Measurements from ENCODE around the gene EVL.
"Not testable (repeated sequence)": the region's sequence is repeated elsewhere in the genome, so short reads cannot be mapped to it uniquely, and the experiment has no call there.

EVL gene

DNA sequence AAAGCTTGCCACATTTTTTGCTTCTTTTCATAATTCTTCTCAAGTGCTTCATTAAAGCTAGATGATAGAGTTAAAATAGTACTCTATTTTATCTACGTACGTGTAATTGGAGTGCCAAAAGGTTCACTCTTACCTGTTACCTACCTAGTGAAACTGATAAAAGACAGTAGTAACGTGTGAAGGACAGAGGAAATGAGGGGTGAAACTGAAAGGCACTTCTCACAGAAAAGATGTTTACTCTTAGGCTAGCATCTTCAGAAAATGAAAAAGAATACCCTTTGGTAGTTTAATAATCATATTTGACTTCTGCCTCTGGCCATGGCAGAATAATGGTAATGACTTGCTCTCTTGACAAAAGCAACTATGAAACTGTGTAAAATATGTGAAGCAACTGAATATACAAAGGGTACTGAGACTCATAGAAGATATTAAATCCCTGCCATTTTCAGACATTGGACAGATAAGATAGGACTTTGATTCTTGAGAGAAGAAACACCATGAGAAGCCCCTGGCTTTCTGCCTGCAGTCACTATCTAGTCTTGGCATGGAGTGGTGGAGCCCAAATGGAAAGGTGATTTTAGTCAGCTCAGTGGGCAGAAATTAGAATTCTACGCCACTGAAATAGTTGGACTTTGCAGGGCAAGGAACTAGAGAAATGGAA is 6.3 kb upstream of the EVL start:
- Histone ChIP-seq H3K27ac (ENCODE audit: low read length) (no peak overlapping the region), H3K9ac (ENCODE audit: low read length) (no peak overlapping the region), H3K36me3 (ENCODE audit: control insufficient read depth, low read depth, low read length) (no peaks in the 10 kb centered on the region), H3K9me3 (ENCODE audit: control insufficient read depth, low read depth, low read length) (no peaks in the 10 kb centered on the region), H3K4me1 (ENCODE audit: control insufficient read depth, low read depth, low read length) (no peaks in the 10 kb centered on the region), H3K4me3 (ENCODE audit: low read length) (no peak overlapping the region), H3K27me3 (ENCODE audit: control insufficient read depth, insufficient read depth, low read length) (no peaks in the 10 kb centered on the region)

DNA sequence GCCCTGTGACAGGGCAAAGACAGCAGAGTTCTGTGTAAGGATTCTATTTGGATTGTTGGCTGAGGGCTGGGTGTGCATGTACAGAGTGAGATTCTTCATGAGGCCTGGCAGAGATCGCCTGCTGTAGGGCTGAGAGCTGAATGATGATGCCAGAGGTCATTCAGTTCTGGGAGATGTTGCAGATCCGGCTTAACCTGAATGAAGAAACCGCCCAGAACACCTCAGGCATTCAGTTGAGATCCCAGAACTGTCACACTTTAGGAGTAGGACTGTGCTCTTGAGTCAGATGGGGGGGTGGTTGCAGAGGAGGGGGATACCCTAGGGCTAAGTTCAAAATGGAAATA is 5.8 kb upstream of the EVL start:
- Histone ChIP-seq H3K27me3 (ENCODE audit: control insufficient read depth, insufficient read depth, low read length) (no peaks in the 10 kb centered on the region), H3K4me1 (ENCODE audit: control insufficient read depth, low read depth, low read length) (no peaks in the 10 kb centered on the region), H3K4me3 (ENCODE audit: low read length) (no peak overlapping the region), H3K9ac (ENCODE audit: low read length) (no peak overlapping the region), H3K9me3 (ENCODE audit: control insufficient read depth, low read depth, low read length) (no peaks in the 10 kb centered on the region), H3K36me3 (ENCODE audit: control insufficient read depth, low read depth, low read length) (no peaks in the 10 kb centered on the region), H3K27ac (ENCODE audit: low read length) (no peak overlapping the region)

DNA sequence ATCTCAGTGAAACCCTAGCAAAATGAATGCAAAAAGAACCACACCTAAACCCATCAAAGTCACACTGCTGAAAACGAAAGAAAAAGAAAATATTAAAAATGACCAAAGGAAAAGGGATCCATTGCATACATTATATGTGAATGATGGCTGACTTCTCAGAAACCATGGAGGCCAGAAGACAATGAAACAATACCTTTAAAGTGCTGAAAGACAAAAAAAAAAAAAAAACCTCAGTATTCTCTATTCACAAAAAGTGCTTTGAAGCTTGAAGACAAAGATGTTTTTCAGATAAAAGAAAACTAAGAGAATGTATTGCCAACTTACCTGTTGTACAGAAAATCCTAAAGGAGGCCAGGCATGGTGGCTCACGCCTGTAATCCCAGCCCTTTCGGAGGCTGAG is 4.5 kb upstream of the EVL start:
- no peak overlapping the region for H3K9ac ChIP-seq (ENCODE audit: low read length)
- no peaks in the 10 kb centered on the region for H3K9me3 ChIP-seq (ENCODE audit: control insufficient read depth, low read depth, low read length)
- H3K4me3 ChIP-seq (ENCODE audit: low read length), result no peak overlapping the region
- H3K36me3 ChIP-seq (ENCODE audit: control insufficient read depth, low read depth, low read length), result no peaks in the 10 kb centered on the region
- no peaks in the 10 kb centered on the region for H3K27me3 ChIP-seq (ENCODE audit: control insufficient read depth, insufficient read depth, low read length)
- H3K27ac ChIP-seq (ENCODE audit: low read length), result no peak overlapping the region
- H3K4me1 ChIP-seq (ENCODE audit: control insufficient read depth, low read depth, low read length), result no peaks in the 10 kb centered on the region

DNA sequence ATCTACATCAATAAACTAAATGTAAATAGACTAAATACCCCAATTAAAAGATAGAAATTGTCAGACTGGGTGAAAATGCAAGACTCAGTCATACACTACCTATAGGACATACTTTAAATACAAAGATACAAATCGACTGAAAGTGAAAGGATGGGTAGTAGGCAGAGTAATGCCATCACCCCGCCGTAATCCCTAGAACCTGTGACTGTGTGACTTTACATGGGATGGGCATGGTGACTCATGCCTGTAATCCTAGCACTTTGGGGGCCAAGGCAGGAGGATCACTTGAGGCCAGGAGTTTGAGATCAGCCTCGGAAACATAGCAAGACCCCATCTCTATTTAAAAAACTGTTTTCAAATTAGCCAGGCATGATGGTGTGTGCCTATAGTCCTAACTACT is 2.6 kb upstream of the EVL start:
- H3K27me3 ChIP-seq (ENCODE audit: control insufficient read depth, insufficient read depth, low read length), result no peaks in the 10 kb centered on the region
- peaks cover 4% of the 10 kb centered on the region for H3K4me1 ChIP-seq (ENCODE audit: control insufficient read depth, low read depth, low read length)
- no peak overlapping the region for H3K9ac ChIP-seq (ENCODE audit: low read length)
- no peak overlapping the region for H3K4me3 ChIP-seq (ENCODE audit: low read length)
- H3K36me3 ChIP-seq (ENCODE audit: control insufficient read depth, low read depth, low read length), result no peaks in the 10 kb centered on the region
- H3K9me3 ChIP-seq (ENCODE audit: control insufficient read depth, low read depth, low read length), result no peaks in the 10 kb centered on the region
- no peak overlapping the region for H3K27ac ChIP-seq (ENCODE audit: low read length)

DNA sequence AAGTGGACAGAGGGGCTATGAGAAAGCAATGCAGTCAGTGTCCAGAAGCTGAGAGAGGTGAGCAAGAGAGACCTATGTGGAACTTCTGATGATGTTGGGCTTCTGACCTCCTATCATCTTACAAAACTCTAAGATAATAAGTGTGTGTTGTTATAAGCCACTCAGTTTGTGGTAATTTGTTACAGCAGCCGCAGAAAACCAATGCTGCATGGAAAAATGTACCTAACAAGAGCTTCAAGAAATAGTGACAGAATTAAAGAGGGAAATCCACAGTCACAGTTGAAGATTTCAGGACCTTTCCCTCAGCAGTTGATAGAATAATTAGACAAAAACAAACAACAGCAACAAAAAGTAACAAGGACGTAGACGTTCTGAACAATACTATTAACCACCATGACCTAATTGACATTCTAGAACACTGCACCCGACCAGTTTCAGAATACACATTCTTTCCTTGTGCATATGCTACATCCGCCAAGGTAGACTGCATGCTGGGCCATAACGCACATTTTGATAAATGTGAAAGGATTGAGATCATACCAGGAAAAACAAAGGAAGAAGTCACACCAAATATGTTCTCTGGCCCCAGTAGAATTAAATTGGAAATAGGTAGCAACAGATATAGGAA is 1.8 kb upstream of the EVL start:
- H3K4me1 ChIP-seq (ENCODE audit: control insufficient read depth, low read depth, low read length), result peaks cover 4% of the 10 kb centered on the region
- no peaks in the 10 kb centered on the region for H3K36me3 ChIP-seq (ENCODE audit: control insufficient read depth, low read depth, low read length)
- no peak overlapping the region for H3K9ac ChIP-seq (ENCODE audit: low read length)
- no peak overlapping the region for H3K27ac ChIP-seq (ENCODE audit: low read length)
- H3K27me3 ChIP-seq (ENCODE audit: control insufficient read depth, insufficient read depth, low read length), result no peaks in the 10 kb centered on the region
- H3K9me3 ChIP-seq (ENCODE audit: control insufficient read depth, low read depth, low read length), result no peaks in the 10 kb centered on the region
- H3K4me3 ChIP-seq (ENCODE audit: low read length), result no peak overlapping the region

DNA sequence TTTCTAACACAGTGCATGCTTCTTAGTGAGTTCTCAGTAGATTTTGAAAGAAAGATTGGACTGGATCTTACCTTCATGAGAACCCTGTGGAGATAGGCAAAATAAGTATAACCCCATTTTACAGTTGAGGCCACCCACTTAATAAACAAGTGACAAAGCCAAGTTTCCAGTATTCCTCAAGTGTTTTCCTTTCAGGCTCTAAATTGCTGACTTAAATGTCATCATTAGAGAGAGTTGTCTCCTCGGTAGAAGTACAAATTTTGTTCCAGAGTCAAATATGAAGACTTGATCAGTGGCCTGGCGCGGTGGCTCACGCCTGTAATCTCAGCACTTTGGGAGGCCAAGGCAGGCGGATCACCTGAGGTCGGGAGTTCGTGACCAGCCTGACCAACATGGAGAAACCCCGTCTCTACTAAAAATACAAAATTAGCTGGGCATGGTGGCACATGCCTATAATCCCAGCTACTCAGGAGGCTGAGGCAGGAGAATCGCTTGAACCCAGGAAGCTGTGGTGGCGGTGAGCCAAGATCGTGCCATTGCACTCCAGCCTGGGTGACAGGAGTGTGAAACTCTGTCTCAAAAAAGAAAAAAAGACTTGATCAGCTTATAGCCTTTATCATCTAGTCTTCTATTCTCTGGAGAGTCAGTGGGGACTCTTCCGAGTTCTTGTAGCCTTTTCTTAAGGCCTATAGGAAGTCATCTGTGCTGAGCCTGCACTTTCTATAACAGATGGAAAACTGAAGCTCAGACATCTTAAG is 708 bp upstream of the EVL start:
- not testable (repeated sequence) for H3K27me3 ChIP-seq (ENCODE audit: control insufficient read depth, insufficient read depth, low read length); H3K36me3 ChIP-seq (ENCODE audit: control insufficient read depth, low read depth, low read length); H3K4me3 ChIP-seq (ENCODE audit: low read length); H3K27ac ChIP-seq (ENCODE audit: low read length); H3K9ac ChIP-seq (ENCODE audit: low read length); H3K9me3 ChIP-seq (ENCODE audit: control insufficient read depth, low read depth, low read length); H3K4me1 ChIP-seq (ENCODE audit: control insufficient read depth, low read depth, low read length)

DNA sequence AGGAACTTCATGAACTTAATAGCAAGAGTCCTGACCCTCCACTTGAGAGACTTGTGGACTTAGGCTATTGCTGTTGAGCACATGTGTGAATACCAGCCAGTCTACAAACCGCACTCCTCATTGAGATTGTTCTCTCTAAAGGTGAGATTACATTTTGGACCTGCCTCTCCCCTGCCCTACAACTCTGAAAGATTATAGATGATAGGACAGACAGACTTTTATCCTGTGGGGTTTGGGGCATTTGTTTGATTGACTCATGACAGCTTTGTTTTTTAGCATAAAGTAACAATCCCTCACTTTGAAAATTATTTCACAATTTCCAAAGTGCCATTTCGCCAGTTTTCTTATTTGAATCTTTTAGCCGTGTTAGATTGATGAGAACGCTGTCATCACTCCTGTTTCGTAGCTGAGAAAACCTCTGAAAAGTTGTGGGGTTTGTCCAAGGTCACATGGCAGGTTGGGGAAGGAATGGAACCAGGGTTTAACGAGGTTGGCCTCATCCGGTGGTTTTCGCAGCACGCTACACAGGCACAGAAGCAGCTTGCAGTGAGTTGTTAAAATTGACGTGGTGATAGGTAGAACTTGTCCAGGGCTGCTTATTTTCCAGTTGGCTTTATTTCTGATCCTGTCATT is 836 bp downstream of the EVL start:
- Histone ChIP-seq H3K27ac (ENCODE audit: low read length) (no peak overlapping the region), H3K9me3 (ENCODE audit: control insufficient read depth, low read depth, low read length) (no peaks in the 10 kb centered on the region), H3K4me3 (ENCODE audit: low read length) (no peak overlapping the region), H3K27me3 (ENCODE audit: control insufficient read depth, insufficient read depth, low read length) (no peaks in the 10 kb centered on the region), H3K9ac (ENCODE audit: low read length) (no peak overlapping the region), H3K36me3 (ENCODE audit: control insufficient read depth, low read depth, low read length) (no peaks in the 10 kb centered on the region), H3K4me1 (ENCODE audit: control insufficient read depth, low read depth, low read length) (peaks cover 4% of the 10 kb centered on the region)

DNA sequence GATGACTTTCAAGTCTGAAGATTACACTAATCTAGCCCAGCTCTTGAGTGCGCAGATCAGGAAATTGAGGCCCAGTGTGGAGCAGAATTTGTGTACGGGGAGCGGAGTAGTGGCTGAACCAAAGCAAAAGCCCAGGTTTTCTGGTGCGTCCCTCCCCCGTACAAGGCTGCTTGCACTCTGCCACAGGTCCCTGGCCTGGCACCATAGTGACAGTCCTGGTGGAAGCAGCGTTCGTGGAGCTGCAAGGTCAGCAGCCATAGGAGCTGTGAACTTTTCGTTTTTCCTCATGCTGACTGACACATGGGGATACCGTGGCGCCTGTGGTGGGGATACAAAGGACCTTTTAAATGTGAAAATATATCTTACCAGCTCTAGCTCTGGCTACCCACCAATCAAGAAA is 1.7 kb downstream of the EVL start:
- Histone ChIP-seq H3K27me3 (ENCODE audit: control insufficient read depth, insufficient read depth, low read length) (no peaks in the 10 kb centered on the region), H3K4me1 (ENCODE audit: control insufficient read depth, low read depth, low read length) (peaks cover 4% of the 10 kb centered on the region), H3K4me3 (ENCODE audit: low read length) (no peak overlapping the region), H3K9ac (ENCODE audit: low read length) (no peak overlapping the region), H3K36me3 (ENCODE audit: control insufficient read depth, low read depth, low read length) (no peaks in the 10 kb centered on the region), H3K9me3 (ENCODE audit: control insufficient read depth, low read depth, low read length) (no peaks in the 10 kb centered on the region), H3K27ac (ENCODE audit: low read length) (no peak overlapping the region)

DNA sequence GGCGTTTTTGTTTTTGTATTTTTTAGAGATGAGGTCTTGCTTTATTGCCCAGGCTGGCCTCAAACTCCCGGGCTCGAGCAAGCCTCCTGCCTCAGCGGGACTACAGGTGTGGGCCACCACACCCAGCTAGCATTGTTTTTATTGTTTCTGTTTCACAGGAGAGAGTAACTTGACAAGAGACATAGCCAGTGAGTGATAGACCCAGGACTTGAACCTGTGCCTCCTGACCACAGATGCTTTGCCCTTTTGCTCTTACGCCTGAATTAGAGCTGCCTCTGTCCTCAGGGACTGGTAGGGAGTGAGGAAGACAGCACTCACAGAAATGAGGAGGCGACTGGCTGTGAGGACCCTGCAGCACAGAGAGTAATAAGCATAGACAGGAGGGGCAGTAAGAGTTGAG is 2.3 kb downstream of the EVL start:
- Histone ChIP-seq H3K4me3 (ENCODE audit: low read length) (no peak overlapping the region), H3K4me1 (ENCODE audit: control insufficient read depth, low read depth, low read length) (peaks cover 4% of the 10 kb centered on the region), H3K36me3 (ENCODE audit: control insufficient read depth, low read depth, low read length) (no peaks in the 10 kb centered on the region), H3K27me3 (ENCODE audit: control insufficient read depth, insufficient read depth, low read length) (no peaks in the 10 kb centered on the region), H3K27ac (ENCODE audit: low read length) (no peak overlapping the region), H3K9ac (ENCODE audit: low read length) (no peak overlapping the region), H3K9me3 (ENCODE audit: control insufficient read depth, low read depth, low read length) (no peaks in the 10 kb centered on the region)

DNA sequence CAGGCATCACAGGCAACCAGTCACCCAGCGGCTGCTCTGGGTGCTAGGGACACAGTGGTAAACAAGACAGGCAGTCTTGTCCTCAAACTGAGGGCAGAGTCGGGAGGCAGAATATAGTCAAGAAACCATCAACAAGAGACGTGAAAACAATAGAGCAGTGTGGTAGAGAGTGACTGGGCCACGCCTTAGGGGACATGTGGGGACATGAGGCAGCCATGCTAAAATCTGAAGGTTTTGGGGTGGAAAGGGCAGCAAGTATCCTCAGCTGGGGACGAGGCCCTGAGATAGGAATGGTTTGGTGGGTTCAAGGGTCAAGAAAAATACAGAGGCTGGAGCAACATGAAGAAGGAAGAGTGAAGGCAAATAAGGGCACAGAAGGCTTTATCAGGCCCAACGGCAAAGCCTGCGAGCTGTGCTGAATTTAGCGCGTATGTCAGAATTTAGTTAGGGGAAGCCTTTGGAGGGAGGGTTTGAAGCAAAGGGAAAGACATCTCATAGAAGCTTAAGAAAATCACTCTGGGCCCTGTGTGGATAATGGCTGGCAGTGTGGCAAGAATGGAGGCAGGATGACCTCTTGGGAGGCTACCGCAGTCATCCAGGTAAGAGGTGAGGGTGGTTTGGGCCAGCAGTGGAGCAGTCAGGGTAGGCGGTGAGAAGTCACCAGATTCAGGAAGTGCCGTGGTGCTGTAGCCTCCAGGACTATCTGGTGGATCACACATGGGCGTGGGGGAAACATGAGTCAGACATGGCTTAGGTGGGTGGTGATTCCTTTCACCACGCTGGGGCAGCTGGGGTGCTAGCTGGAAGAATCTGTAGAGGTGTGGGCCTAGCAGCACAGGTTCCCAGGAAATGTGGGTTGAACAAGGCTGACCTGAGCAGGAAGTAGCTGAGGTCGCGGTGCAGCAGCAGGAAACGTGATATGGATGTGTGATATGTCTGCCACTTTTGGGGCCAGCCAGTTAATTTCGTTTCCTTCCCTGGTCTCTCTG is 3.0 kb downstream of the EVL start:
- Histone ChIP-seq H3K27ac (ENCODE audit: low read length) (no peak overlapping the region), H3K9ac (ENCODE audit: low read length) (no peak overlapping the region), H3K4me3 (ENCODE audit: low read length) (no peak overlapping the region)

More for the DNA sequence above, 3.0 kb downstream of the EVL start:
- H3K36me3 ChIP-seq (ENCODE audit: control insufficient read depth, low read depth, low read length), result no peaks in the 10 kb centered on the region
- H3K4me1 ChIP-seq (ENCODE audit: control insufficient read depth, low read depth, low read length), result peaks cover 4% of the 10 kb centered on the region
- no peaks in the 10 kb centered on the region for H3K9me3 ChIP-seq (ENCODE audit: control insufficient read depth, low read depth, low read length)
- H3K27me3 ChIP-seq (ENCODE audit: control insufficient read depth, insufficient read depth, low read length), result no peaks in the 10 kb centered on the region
